GM19025 (cell line): ENCODE data around the gene SPRR1B.
"Not testable (repeated sequence)": the region's sequence is repeated elsewhere in the genome, so short reads cannot be mapped to it uniquely, and the experiment has no call there.

Experiments
- ATAC-seq: cut with Tn5 transposase; IDR thresholded peaks from one replicate; pipeline ENCODE4 v1.9.1; 2021; ENCODE audit warnings: mild to moderate bottlenecking, low read depth, moderate library complexity; ENCODE audit not compliant: unreplicated experiment

Gene SPRR1B, protein sequence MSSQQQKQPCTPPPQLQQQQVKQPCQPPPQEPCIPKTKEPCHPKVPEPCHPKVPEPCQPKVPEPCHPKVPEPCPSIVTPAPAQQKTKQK

DNA sequence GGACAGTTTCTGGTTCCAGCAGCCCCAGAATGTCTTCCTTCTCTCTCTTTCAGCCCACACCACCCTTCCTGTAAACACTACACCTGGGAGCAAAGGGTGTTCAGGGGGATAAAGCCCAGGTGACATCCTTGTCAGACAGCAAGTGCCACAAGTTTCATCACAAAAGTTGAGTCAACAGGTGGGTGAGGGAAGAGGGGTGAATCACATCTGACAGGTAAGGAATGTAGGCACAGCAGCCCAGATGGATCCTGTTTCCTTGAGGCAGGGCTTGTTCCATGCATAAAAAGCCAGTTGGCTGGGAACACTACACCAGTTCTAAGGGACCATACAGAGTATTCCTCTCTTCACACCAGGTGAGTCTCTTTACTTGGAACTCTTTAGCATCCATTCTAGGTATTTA is at the start of gene SPRR1B:
SPRR1B (plus strand) TSS at position 309 of the 400 bp plus-strand sequence. CDS start 1,143 bp downstream, outside the sequence.
- no peak for ATAC-seq

- ATAC-seq, result no peak
These were observed 48.9 kb upstream of the SPRR1B start for GRCh38 chr1:152982076-152982475.

GRCh38 chr1:152983234-152983633 is 47.8 kb upstream of the SPRR1B start:
- ATAC-seq, result no peak

DNA sequence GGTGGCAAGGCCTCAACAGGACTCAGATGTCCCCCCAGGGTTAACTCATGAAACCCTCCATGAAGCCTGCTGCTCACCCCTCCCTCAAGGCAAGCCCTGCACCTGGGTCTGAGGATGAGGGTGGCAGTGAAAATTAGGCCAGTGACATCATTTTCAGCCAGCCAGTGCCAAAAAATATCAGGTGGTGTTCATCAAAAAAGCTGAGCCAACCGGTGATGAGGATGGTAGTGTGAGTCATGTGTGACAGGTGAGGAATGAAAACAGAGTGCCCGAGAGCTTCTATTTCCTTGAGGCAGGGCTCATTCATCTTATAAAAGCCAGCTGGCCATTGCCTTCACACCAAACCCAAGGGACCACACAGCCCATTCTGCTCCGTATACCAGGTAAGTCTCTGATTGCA is 47.3 kb upstream of the SPRR1B start, which contains the start of gene SPRR1A:
SPRR1A (plus strand) TSS at position 339 of the 400 bp plus-strand sequence. CDS start 1,150 bp downstream, outside the sequence.
- ATAC-seq, result no peak

- no peak for ATAC-seq
These were observed 44.4 kb upstream of the SPRR1B start for GRCh38 chr1:152986578-152986977.

GRCh38 chr1:152993186-152993585 is 37.8 kb upstream of the SPRR1B start:
- ATAC-seq, result no peak

DNA sequence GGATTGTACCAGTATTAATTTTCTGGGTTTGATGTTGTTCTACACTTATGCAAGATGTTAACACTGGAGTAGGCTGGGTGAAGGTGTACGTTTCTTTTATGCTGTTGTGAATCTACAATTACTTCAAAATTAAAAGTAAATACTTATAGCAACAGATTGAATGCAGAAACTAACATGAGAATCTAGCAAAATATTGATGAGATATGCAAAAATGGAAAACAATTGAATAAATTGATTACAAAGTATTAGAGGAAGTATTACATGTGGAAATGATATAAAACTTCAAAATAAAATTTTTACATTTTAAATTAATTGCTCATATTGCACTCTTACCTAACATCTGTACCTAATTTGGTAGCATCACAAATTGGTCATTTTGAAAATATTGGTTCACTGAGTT is 35.2 kb upstream of the SPRR1B start:
- no peak for ATAC-seq

DNA sequence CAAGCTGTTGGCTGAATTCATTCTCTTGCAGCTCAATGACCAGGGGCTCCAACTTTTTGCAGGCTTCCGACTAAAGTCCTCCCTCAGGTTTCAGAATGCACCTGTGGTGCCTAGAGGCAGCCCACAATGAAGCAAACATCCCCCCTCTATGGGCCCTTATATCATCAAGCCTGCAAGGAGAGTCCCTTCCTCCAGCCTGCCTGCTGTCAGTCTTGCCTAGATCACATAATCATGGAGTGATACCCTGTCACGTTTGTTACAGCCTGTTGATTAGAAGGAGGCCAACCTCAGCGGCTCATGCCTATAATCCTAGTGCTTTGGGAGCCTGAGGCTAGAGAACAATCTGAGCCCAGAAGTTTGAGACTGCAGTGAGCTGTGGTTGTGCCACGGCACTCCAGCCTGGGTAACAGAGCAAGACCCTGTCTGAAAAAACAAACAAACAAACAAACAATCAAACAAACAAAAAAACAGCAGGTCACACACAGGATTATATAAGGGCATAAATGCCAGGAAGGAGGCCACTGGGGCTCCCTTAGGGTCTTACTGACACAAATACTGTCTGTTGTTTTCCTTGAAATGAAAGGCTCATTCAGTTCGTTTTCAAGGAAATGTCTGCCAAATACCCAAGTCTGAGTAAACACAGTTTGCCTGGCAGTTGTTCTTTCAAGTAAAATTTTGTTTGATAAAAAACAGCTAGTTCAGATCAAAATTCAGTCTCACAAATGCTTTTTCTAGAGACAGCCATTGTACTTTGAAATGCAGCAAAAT is 34.2 kb upstream of the SPRR1B start:
- ATAC-seq, result no peak

DNA sequence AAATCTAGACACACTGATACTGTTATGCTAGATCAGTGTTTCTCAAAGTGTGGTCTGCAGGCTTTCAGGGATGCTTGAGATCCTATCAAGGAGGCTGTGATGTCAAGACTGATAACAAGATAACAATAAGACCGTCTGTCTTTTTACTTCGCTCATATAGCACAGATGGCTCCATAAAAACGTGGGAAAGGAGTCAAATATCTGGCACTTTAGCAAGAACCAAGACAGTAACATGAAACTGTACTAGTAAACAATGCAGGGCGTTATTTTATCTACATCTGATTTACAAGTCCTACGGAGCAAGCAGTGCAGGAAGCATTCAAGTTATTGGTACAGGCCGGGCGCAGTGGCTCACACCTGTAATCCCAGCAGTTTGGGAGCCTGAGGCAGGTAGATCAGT is 33.1 kb upstream of the SPRR1B start:
- no peak for ATAC-seq

GRCh38 chr1:152998476-152998875 is 32.5 kb upstream of the SPRR1B start:
- ATAC-seq, result no peak

GRCh38 chr1:152999818-153000217 is 31.2 kb upstream of the SPRR1B start:
- no peak for ATAC-seq

DNA sequence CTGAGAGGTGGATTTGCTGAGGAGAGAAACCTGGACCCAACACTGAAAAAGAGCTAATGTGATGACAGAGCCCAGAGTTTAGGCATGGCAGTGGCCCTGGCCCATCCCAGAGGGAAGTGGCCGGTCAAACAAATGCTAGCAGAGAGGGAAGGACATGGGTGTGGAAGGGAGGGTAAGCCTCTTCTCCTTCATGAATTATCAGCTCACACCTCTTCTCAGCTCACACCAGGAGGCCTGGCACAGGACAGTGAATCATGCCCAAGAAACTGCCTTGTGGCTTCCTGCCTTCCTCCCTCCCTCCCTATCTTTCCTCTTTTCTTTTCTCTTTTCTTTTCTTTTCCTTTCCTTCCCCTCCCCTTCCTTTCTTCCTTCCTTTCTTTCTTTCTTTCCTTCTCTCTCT is 30.7 kb upstream of the SPRR1B start:
- no peak for ATAC-seq

GRCh38 chr1:153001382-153001781 is 29.6 kb upstream of the SPRR1B start, which contains the start of gene SPRR3:
TSS of gene SPRR3 (plus strand) at chr1:153001749. CDS start at chr1:153003021, 1,272 bp downstream.
- no peak for ATAC-seq

DNA sequence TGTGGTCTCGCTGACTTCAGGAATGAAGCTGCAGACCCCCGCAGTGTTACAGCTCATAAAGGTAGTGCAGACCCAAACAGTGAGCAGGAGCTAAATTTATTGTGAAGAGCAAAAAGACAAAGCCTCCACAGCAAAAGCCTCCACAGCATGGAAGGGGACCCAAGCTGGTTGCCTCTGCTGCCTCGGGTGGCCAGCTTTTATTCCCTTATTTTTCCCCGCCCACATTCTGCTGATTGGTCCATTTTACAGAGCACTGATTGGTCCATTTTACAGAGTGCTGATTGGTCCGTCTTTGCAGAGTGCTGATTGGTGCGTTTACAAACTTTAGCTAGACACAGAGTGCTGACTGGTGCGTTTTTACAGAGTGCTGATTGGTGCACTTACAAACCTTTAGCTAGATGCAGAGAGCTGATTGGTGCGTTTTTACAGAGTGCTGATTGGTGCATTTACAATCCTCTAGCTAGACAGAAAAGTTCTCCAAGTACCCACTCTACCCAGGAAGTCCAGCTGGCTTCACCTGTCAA is 19.7 kb upstream of the SPRR1B start:
- not testable (repeated sequence) for ATAC-seq

- not testable (repeated sequence) for ATAC-seq
These were observed 9.2 kb upstream of the SPRR1B start for GRCh38 chr1:153021829-153022228.

- not testable (repeated sequence) for ATAC-seq
These were observed 8.7 kb upstream of the SPRR1B start for GRCh38 chr1:153022340-153022739.

DNA sequence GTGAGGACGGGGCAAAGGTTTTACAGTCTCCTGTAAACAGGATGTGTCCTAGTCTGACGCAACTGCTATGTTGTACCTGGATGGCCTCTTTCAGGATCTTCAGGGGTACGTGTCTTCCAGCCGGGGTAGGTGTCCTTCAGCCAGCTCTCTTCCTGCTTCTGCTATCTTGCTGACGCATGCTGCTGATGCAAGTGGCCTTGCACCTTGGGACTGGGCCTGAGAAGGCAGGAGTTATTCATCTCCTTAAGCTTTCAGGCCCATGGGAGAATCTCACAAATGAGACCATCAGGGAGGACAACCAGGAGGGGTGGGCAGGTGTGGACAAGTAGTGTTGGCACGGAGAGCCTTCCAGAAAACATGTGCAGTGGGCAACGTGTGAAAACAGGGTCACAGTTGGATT is 7.9 kb upstream of the SPRR1B start:
- no peak for ATAC-seq

GRCh38 chr1:153024413-153024812 is 6.6 kb upstream of the SPRR1B start:
- ATAC-seq, result no peak

DNA sequence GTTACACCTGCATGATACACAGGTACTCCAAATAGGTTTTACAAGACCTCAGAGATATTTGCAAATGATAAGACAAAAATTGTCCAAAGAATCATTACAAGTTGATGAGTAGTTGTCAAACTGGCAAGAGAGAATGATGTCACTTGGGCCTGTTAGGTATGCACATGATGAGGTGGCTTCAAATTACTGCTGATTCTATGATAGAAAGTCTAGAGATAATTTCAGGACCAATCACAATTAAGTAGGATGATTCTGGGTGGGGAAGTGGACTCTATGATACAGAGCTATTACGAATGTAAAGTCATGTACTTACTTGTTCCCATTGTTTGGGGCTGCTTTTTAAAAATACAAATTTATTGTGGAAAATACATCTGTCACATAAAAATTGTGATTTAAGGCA is 5.2 kb upstream of the SPRR1B start:
- no peak for ATAC-seq

GRCh38 chr1:153028766-153029165 is 2.2 kb upstream of the SPRR1B start:
- ATAC-seq, result no peak

DNA sequence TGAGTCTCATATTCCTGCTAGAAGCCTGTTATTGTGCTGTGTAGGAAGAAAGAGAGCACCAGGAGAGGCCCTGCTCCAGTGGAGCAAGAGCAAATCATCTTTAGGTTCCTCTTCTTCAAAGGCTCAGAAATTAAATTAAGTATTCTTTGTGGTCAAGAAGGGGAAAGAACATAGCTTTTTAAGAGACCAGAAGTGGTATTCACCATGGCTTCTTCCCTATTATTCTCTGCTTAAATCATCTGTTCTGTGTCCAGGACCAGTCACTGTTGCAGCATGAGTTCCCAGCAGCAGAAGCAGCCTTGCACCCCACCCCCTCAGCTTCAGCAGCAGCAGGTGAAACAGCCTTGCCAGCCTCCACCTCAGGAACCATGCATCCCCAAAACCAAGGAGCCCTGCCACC is 1.1 kb downstream of the SPRR1B start:
- no peak for ATAC-seq
